Neural progenitor cell (in vitro differentiated cells): ENCODE measurements around the gene EPS8. TPM values are rescaled to one million over a fixed set of nuclear protein-coding genes. Genes with fewer than 3 reads are reported as not detected.

ENCODE experiments used
- DNase-seq: peaks from one replicate; pipeline ENCODE4 v3.0.0-alpha.2; 2016; ENCODE audit warnings: low spot score
- H2AFZ ChIP-seq: fragments of 200-600 bp; sonication (generic); replicated peaks from 2 replicates; pipeline ENCODE4 v1.6.1; 2016; ENCODE audit warnings: antibody characterized with exemption
- H3F3A ChIP-seq: fragments of 200-600 bp; sonication (generic); 2 replicates; pipeline ENCODE4 v1.6.1; 2016; ENCODE audit warnings: antibody characterized with exemption, low read depth
- H3K27ac ChIP-seq: fragments of 200-600 bp; sonication (generic); 2 replicates; pipeline ENCODE4 v1.5.1; 2016; ENCODE audit warnings: mild to moderate bottlenecking
- H3K27me3 ChIP-seq: fragments of 200-600 bp; sonication (generic); 2 replicates; pipeline ENCODE4 v1.6.1; 2016; ENCODE audit warnings: mild to moderate bottlenecking, moderate library complexity
- H3K36me3 ChIP-seq: fragments of 200-600 bp; sonication (generic); 2 replicates; pipeline ENCODE4 v1.5.1; 2016
- H3K4me1 ChIP-seq: fragments of 200-600 bp; sonication (generic); 2 replicates; pipeline ENCODE4 v1.6.1; 2016; ENCODE audit warnings: mixed run types
- H3K4me2 ChIP-seq: fragments of 200-600 bp; sonication (generic); 2 replicates; pipeline ENCODE4 v1.6.1; 2016
- H3K4me3 ChIP-seq: fragments of 200-600 bp; sonication (generic); 2 replicates; pipeline ENCODE4 v1.5.1; 2016
- H3K79me2 ChIP-seq: fragments of 200-600 bp; sonication (generic); 2 replicates; pipeline ENCODE4 v1.6.1; 2016; ENCODE audit warnings: low read depth
- H3K9ac ChIP-seq: fragments of 200-600 bp; sonication (generic); 2 replicates; pipeline ENCODE4 v1.6.1; 2016
- H3K9me3 ChIP-seq: fragments of 200-600 bp; sonication (generic); 2 replicates; pipeline ENCODE4 v1.5.1; 2016; ENCODE audit warnings: low read depth
- H4K20me1 ChIP-seq: fragments of 200-600 bp; sonication (generic); 2 replicates; pipeline ENCODE4 v1.6.1; 2016; ENCODE audit warnings: low read depth
- H3K27ac Mint-ChIP-seq: 3 replicates; pipeline ENCODE4 v1.8.0; 2021; ENCODE audit warnings: mixed read lengths
- H3K27me3 Mint-ChIP-seq: 2 replicates; pipeline ENCODE4 v1.8.0; 2022; ENCODE audit warnings: low read depth, mild to moderate bottlenecking, inconsistent platforms, moderate library complexity, mixed read lengths; ENCODE audit not compliant: insufficient read depth
- H3K36me3 Mint-ChIP-seq: 3 replicates; pipeline ENCODE4 v1.8.0; 2021; ENCODE audit warnings: mixed read lengths
- H3K4me1 Mint-ChIP-seq: 3 replicates; pipeline ENCODE4 v1.8.0; 2021; ENCODE audit warnings: mixed read lengths
- H3K4me3 Mint-ChIP-seq: 3 replicates; pipeline ENCODE4 v1.8.0; 2021; ENCODE audit warnings: mild to moderate bottlenecking, moderate library complexity, mixed read lengths
- H3K9me3 Mint-ChIP-seq: 3 replicates; pipeline ENCODE4 v1.8.0; 2020; ENCODE audit warnings: mixed read lengths
- CTCF ChIP-seq: fragments of 200-600 bp; sonication (generic); IDR thresholded peaks from 2 replicates; pipeline ENCODE4 v1.5.1; 2017; ENCODE audit warnings: antibody characterized with exemption, mild to moderate bottlenecking
- EZH2 ChIP-seq: fragments of 200-600 bp; sonication (generic); IDR thresholded peaks from 2 replicates; pipeline ENCODE4 v1.6.1; 2017; ENCODE audit warnings: antibody characterized with exemption, mild to moderate bottlenecking, moderate library complexity
- EZH2phosphoT487 ChIP-seq: fragments of 200-600 bp; sonication (generic); IDR thresholded peaks from 2 replicates; pipeline ENCODE4 v1.6.1; 2017; ENCODE audit warnings: antibody characterized with exemption
- total RNA-seq: library from RNA; depleted of rRNA; stranded (reverse); fragments of >200 nt; gene quantifications from 2 replicates; pipeline ENCODE4 v1.2.3, GENCODE V29; 2015; ENCODE audit warnings: low replicate concordance

Gene EPS8
- total RNA-seq, 1 donor from 2014 or later, result 17.0 TPM

DNA sequence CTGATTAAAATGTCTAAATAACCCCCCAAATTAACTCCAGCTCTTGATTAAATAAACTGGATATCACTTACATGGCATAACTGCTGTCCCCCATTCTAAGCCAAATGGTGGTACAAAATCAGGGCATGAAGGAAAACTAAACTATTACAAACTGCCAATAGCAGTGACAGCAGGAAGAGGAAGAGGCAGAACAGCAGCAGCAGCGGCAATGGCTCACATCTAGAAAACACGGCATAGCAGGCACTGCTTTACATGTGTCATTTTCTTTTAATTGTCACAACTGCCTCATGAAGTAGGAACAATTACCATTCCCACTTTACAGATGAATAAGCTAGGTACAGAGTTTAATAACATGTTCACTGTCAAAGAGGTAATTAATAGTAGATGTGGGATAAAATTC is 92.0 kb downstream of the EPS8 start:
- H3F3A ChIP-seq, result no peaks in the 10 kb centered on the region
- H3K27ac ChIP-seq, result no peak overlapping the region
- H3K79me2 ChIP-seq, result no peaks in the 10 kb centered on the region
- Mint-ChIP-seq H3K27me3 (peaks cover 4% of the 10 kb centered on the region), H3K27ac (no peak overlapping the region), H3K36me3 (no peaks in the 10 kb centered on the region), H3K4me1 (peaks cover 11% of the 10 kb centered on the region), H3K4me3 (no peak overlapping the region), H3K9me3 (peaks cover 8% of the 10 kb centered on the region)
- H3K4me1 ChIP-seq, result peaks cover 7% of the 10 kb centered on the region
- TF ChIP-seq EZH2phosphoT487, result no peak
- no peak for TF ChIP-seq CTCF
- TF ChIP-seq EZH2, result no peak
- no peaks in the 10 kb centered on the region for H3K27me3 ChIP-seq
- no peak for DNase-seq
- H3K36me3 ChIP-seq, result no peaks in the 10 kb centered on the region
- H3K4me3 ChIP-seq, result no peak overlapping the region
- H2AFZ ChIP-seq, result no peak overlapping the region
- H3K9ac ChIP-seq, result no peak overlapping the region
- H3K9me3 ChIP-seq, result no peaks in the 10 kb centered on the region
- H4K20me1 ChIP-seq, result no peaks in the 10 kb centered on the region
- no peak overlapping the region for H3K4me2 ChIP-seq

DNA sequence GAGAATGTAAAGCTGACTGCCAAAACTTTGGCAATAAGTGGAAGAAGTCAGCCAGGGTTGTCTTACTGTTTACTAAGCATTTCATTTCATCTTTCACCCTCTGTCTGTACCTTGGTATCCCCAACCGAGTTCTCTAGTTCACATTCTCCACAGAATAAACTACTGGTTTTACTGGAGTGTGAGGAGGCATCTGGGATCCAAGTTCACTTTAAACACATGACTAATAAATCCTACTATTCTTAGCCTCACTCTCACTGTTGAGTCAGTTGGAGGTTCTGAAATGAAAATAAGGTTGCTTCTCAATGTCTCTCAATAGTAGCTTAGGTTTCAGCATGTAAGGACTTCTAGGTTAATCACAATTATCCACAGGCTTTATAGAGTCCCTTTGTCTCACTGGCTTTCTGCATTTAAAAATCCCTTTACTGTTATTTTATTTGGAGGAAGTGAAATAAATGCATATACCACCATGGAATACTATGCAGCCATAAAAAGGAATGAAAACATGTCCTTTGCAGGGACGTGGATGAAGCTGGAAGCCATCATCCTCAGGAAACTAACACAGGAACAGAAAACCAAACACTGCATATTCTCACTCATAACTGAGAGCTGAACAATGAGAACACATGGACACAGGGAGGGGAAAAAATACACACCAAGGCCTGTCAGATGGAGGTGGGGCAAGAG is 95.8 kb downstream of the EPS8 start:
- no peak for TF ChIP-seq CTCF
- TF ChIP-seq EZH2, result no peak
- no peak for TF ChIP-seq EZH2phosphoT487
- H3K9me3 ChIP-seq, result no peaks in the 10 kb centered on the region
- no peaks in the 10 kb centered on the region for H3K36me3 ChIP-seq
- H3K27ac ChIP-seq, result no peak overlapping the region
- H3K27me3 Mint-ChIP-seq, result peaks cover 2% of the 10 kb centered on the region
- H3K79me2 ChIP-seq, result no peaks in the 10 kb centered on the region
- H3F3A ChIP-seq, result no peaks in the 10 kb centered on the region
- H3K9me3 Mint-ChIP-seq, result peaks cover 7% of the 10 kb centered on the region
- H3K4me1 Mint-ChIP-seq, result peaks cover 23% of the 10 kb centered on the region
- H4K20me1 ChIP-seq, result no peaks in the 10 kb centered on the region
- no peak overlapping the region for H3K4me3 Mint-ChIP-seq
- H3K9ac ChIP-seq, result no peak overlapping the region
- no peaks in the 10 kb centered on the region for H3K36me3 Mint-ChIP-seq
- H3K27me3 ChIP-seq, result no peaks in the 10 kb centered on the region
- no peak overlapping the region for H2AFZ ChIP-seq
- H3K4me3 ChIP-seq, result no peak overlapping the region
- no peak overlapping the region for H3K27ac Mint-ChIP-seq
- peaks cover 11% of the 10 kb centered on the region for H3K4me1 ChIP-seq
- no peak overlapping the region for H3K4me2 ChIP-seq
- no peak for DNase-seq

DNA sequence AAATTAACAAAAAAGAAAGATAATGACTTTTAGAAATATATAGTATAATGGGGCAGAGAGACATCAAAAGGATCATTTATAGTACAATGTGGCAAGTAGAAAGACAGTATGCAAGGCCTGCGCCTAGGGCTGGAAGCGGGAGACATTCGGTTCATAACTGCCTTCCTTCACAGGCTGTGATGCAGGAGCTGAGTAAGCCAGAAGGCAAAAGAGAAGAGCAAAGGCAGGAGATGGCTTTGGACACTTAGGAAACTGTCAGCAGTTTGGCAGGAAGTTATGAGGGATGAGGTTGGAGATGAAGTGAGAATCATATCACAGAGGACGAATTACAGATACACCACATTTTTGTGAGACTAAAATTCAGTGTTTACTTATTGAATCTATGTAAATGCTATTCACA is 97.8 kb downstream of the EPS8 start:
- Mint-ChIP-seq H3K4me3 (no peak overlapping the region), H3K36me3 (no peaks in the 10 kb centered on the region), H3K27ac (no peak overlapping the region), H3K4me1 (peaks cover 27% of the 10 kb centered on the region), H3K27me3 (peaks cover 2% of the 10 kb centered on the region), H3K9me3 (peaks cover 7% of the 10 kb centered on the region)
- TF ChIP-seq EZH2phosphoT487 (no peak), CTCF (no peak), EZH2 (no peak)
- no peak overlapping the region for H3K9ac ChIP-seq
- no peak overlapping the region for H3K4me2 ChIP-seq
- no peaks in the 10 kb centered on the region for H3F3A ChIP-seq
- H2AFZ ChIP-seq, result no peak overlapping the region
- H3K79me2 ChIP-seq, result no peaks in the 10 kb centered on the region
- no peak overlapping the region for H3K27ac ChIP-seq
- no peak for DNase-seq
- H4K20me1 ChIP-seq, result no peaks in the 10 kb centered on the region
- H3K36me3 ChIP-seq, result no peaks in the 10 kb centered on the region
- H3K9me3 ChIP-seq, result no peaks in the 10 kb centered on the region
- H3K27me3 ChIP-seq, result no peaks in the 10 kb centered on the region
- no peak overlapping the region for H3K4me3 ChIP-seq
- H3K4me1 ChIP-seq, result peaks cover 10% of the 10 kb centered on the region
